GM12892 (cell line): ENCODE results near the gene INO80E.

ENCODE experiments used
- POLR2A ChIP-seq: IDR thresholded peaks from 2 replicates; pipeline ENCODE4 v1.6.1; 2011; ENCODE audit warnings: low read depth, low read length, control low read depth
- POLR2AphosphoS5 ChIP-seq: IDR thresholded peaks from 2 replicates; pipeline ENCODE4 v1.6.1; 2011; ENCODE audit warnings: low read depth, low read length, control low read depth

GRCh38 chr16:30006659-30007377, 10.8 kb downstream of the INO80E start:
- TF ChIP-seq POLR2A (no peak), POLR2AphosphoS5 (no peak)
